Sigmoid colon (tissue), 7 donors: ENCODE data around the gene NT5E. TPM values are rescaled to one million over a fixed set of nuclear protein-coding genes. Genes with fewer than 3 reads are reported as not detected.
A peak's percentile ranks its signal among the peaks of the same experiment; 100 is the strongest.

Source experiments
- DNase-seq: peaks from one replicate; pipeline ENCODE4 v3.0.0-alpha.2; 2019
- H3K27ac ChIP-seq, 4 donors: fragments of 200-600 bp; sonication (generic); one replicate each; pipeline ENCODE4 v1.5.1; 2016 to 2019; ENCODE audit warnings: mild to moderate bottlenecking in 1 of 4
- H3K27me3 ChIP-seq, 3 donors: fragments of 200-600 bp; sonication (generic); one replicate each; pipeline ENCODE4 v1.5.1; 2019; ENCODE audit warnings: mild to moderate bottlenecking in 1 of 3
- H3K36me3 ChIP-seq, 4 donors: fragments of 200-600 bp; sonication (generic); one replicate each; pipeline ENCODE4 v1.5.1; 2016 to 2019
- H3K4me1 ChIP-seq, 4 donors: fragments of 200-600 bp; sonication (generic); one replicate each; pipeline ENCODE4 v1.5.1; 2017 to 2019
- H3K4me3 ChIP-seq, 4 donors: fragments of 200-600 bp; sonication (generic); one replicate each; pipeline ENCODE4 v1.5.1; 2017 to 2019; ENCODE audit warnings: mild to moderate bottlenecking in 2 of 4, moderate library complexity in 1 of 4
- H3K9me3 ChIP-seq, 4 donors: fragments of 200-600 bp in 3 of 4; sonication (generic) in 3 of 4; one replicate each; pipeline versions ENCODE4 v1.5.1 to v1.6.1; 2013 to 2019
- EP300 ChIP-seq, 4 donors: sonication (generic); formaldehyde crosslinking; IDR thresholded peaks; one replicate each; pipeline ENCODE4 v1.6.1; 2017; ENCODE audit warnings: antibody characterized with exemption in 4 of 4
- POLR2A ChIP-seq, 2 donors: fragments of 450-650 bp; IDR thresholded peaks; one replicate each; pipeline ENCODE4 v1.6.1; 2016; ENCODE audit warnings: antibody characterized with exemption in 2 of 2, mild to moderate bottlenecking in 2 of 2, moderate library complexity in 2 of 2
- POLR2AphosphoS5 ChIP-seq, 4 donors: sonication (generic); formaldehyde crosslinking; IDR thresholded peaks; one replicate each; pipeline ENCODE4 v1.6.1; 2017; ENCODE audit warnings: antibody characterized with exemption in 4 of 4
- WGBS, 2 donors: extraction: QIAGEN DNeasy Blood & Tissue Kit; methylation state at CpG; one replicate each; pipeline ENCODE4 v1.1.7; 2013; 5-methylcytosine and 5-hydroxymethylcytosine counted together
- intact Hi-C: fragments of 100-400 bp; cut with DNase I; formaldehyde crosslinking; loops from one replicate; pipeline ENCODE4 v1.15.1; 2023
- polyA plus RNA-seq, 3 donors: library from polyadenylated mRNA; stranded (reverse); fragments of 200-250 nt; gene quantifications; one replicate each; pipeline ENCODE4 v1.2.3, GENCODE V29; 2013
- total RNA-seq, 4 donors: library from RNA; depleted of rRNA; stranded (reverse); fragments of >200 nt; gene quantifications; one replicate each; pipeline ENCODE4 v1.1.0, GENCODE V29; 2016
- TF ChIP-seq, protein P1 (sequence below), 4 experiments: fragments of 450-650 bp in 3 of 4; fragments of 200-600 bp in 1 of 4; IDR thresholded peaks; one replicate each; pipeline ENCODE4 v1.5.1; 2016 to 2019; ENCODE audit warnings: antibody characterized with exemption in 4 of 4, mild to moderate bottlenecking in 3 of 4, moderate library complexity in 2 of 4
- donor health status: healthy with polysubstance abuse.
- donor health status: Bipolar disorder and iron deficiency.
- donor health status: healthy.

Gene NT5E
- total and polyA plus RNA-seq, 7 donors: 4.6 to 70.3 (median 21.7) TPM

DNA sequence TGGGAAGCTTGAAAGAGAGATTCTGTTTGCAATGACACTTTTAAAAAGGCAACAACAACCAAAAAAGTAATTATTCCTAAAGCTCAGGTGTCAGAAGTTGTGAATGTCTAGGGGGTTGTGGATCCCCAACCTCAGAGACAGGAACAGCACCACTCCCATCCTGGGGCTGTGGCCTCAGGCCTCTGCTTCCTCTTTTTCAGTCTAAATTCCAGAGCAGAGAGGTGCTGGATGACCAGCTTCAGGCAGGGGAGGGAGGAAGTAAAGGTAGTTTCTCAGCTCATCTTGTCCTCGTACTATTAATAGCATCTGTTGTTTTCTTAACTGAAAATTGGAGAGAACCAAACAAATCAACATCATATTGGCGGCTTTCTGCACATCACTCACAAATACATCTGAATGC lies 8.3 kb downstream of the NT5E start:
- H3K9me3 ChIP-seq: no peaks in the 10 kb centered on the region
- TF ChIP-seq POLR2AphosphoS5 (IDR thresholded peaks at IDR 0.05) (no peak), EP300 (IDR thresholded peaks at IDR 0.05) (no peak), POLR2A (IDR thresholded peaks at IDR 0.05) (no peak)
- TF ChIP-seq, protein P1, sequence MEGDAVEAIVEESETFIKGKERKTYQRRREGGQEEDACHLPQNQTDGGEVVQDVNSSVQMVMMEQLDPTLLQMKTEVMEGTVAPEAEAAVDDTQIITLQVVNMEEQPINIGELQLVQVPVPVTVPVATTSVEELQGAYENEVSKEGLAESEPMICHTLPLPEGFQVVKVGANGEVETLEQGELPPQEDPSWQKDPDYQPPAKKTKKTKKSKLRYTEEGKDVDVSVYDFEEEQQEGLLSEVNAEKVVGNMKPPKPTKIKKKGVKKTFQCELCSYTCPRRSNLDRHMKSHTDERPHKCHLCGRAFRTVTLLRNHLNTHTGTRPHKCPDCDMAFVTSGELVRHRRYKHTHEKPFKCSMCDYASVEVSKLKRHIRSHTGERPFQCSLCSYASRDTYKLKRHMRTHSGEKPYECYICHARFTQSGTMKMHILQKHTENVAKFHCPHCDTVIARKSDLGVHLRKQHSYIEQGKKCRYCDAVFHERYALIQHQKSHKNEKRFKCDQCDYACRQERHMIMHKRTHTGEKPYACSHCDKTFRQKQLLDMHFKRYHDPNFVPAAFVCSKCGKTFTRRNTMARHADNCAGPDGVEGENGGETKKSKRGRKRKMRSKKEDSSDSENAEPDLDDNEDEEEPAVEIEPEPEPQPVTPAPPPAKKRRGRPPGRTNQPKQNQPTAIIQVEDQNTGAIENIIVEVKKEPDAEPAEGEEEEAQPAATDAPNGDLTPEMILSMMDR (IDR thresholded peaks at IDR 0.05): no peak
- no peak for DNase-seq
- peaks cover 0 to 67% (median 50%) of the 10 kb centered on the region in 4 donors for H3K4me1 ChIP-seq
- 62 to 77% methylated on average over 2 of the region's 2 CpGs for WGBS, 2 donors
- H3K4me3 ChIP-seq: no peak overlapping the region
- H3K36me3 ChIP-seq: no peaks in the 10 kb centered on the region
- H3K27ac ChIP-seq: peak overlapping the region in 3 of 4 donors; percentile 69 to 78 (median 72)
- H3K27me3 ChIP-seq: no peaks in the 10 kb centered on the region
- intact Hi-C loops: no loop called here

DNA sequence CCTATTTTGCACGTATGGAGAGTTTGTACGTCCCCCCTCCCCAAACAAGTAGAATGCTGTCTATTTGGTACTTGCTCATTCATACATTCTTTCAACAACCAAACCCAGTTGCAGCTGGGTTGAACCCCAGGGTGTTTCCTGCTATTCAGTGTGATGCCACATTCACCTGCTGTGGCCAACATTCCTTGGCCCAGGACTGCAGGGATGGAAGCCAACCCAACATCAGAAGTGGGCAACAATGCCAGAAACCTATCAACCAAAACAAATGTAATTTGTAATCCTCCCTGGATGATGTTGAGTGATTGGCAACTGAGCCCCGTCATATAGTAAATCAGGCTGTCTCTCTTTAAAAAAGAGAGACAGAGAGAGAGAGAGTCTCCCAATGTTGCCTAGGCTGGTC lies 8.9 kb downstream of the NT5E start:
- H3K27ac ChIP-seq: peak overlapping the region; percentile 55 to 78 (median 70)
- 90 to 93% methylated on average over 3 of the region's 3 CpGs for WGBS, 2 donors
- no peak overlapping the region for H3K4me3 ChIP-seq
- TF ChIP-seq POLR2AphosphoS5 (IDR thresholded peaks at IDR 0.05) (no peak), EP300 (IDR thresholded peaks at IDR 0.05) (no peak), POLR2A (IDR thresholded peaks at IDR 0.05) (no peak)
- TF ChIP-seq, protein P1 (IDR thresholded peaks at IDR 0.05): no peak
- H3K27me3 ChIP-seq: no peaks in the 10 kb centered on the region
- peaks cover 0 to 63% (median 48%) of the 10 kb centered on the region in 4 donors for H3K4me1 ChIP-seq
- DNase-seq: no peak
- intact Hi-C loops: no loop called here
- H3K36me3 ChIP-seq: no peaks in the 10 kb centered on the region
- H3K9me3 ChIP-seq: no peaks in the 10 kb centered on the region

DNA sequence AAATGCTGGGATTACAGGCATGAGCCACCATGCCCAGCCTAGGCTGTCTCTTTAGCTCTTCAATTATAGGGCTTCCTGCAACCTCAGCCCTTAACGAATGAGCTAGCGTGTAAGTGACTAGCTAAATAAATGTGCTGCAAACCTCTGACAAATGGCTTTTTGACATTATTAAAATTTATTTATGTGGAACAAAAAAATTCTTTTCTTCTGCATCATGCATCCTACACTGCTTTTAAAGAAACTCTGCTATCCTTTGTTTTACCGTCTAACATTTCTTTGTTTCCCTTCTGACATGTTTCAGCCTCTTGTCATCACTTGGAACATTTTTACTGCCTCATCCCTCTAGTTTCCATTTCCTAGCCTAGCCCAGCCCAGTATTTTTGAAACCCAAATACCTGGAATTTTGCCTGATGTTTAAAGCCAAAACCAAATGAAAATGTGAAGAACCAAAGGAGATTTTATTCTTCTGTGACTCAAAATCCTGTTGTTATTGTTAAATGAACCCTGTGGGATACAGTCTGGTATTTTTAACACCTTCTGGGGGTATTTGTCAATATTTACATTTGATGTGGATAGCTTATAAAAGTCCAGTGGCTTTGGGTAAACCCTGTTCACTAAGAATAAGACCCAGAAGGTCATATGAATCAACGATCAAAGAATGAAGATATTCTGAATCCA lies 9.5 kb downstream of the NT5E start:
- Histone ChIP-seq H3K27me3 (no peaks in the 10 kb centered on the region), H3K36me3 (no peaks in the 10 kb centered on the region), H3K27ac (peak overlapping the region; percentile 55 to 78 (median 70)), H3K4me1 (peaks cover 0 to 66% (median 49%) of the 10 kb centered on the region in 4 donors), H3K4me3 (no peak overlapping the region), H3K9me3 (no peaks in the 10 kb centered on the region)
- intact Hi-C loops: no loop called here
- WGBS, 2 donors: 71 to 73% methylated on average over 4 of the region's 4 CpGs
- DNase-seq: no peak
- peak in 1 of 4 donors; percentile 34 for TF ChIP-seq EP300 (IDR thresholded peaks at IDR 0.05)
- TF ChIP-seq POLR2AphosphoS5 (IDR thresholded peaks at IDR 0.05): peak; percentile 14 to 67 (median 56)
- no peak for TF ChIP-seq POLR2A (IDR thresholded peaks at IDR 0.05)
- TF ChIP-seq, protein P1 (IDR thresholded peaks at IDR 0.05): no peak

DNA sequence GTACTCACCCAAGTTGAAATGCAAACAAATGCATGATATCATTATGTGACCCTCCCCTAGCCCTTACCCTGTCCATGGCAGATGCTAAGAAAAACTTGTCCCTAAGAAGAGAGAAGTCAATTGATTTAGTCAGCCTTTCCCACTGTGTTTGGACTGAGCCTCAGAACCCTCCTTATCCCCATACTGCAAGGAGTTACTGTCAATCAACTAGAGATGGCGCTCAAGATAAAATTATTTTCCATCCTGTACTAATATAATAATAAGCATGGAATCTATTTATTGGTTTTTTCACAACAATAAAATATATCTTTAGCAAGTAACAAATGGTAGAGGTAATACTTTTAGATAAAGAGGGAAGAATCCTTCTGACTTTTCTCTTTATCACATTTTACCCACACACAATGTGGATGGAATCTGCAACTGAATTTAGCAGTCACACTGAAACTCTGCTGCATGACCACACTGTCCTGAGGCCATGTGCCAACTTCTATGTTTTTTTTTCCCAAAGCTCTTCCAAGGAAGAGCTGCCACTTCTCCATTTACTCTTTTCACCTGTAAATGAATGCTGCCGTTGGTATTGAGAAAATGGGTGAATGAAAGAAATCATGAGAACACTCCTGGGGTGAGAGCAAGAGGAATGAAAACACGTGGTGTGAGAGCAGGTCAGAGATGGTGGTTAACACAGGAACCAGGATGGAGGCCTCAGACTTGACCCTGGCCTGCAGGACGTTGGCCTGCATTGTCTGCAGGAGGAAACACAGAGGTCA lies 10.5 kb downstream of the NT5E start:
- intact Hi-C loops: no loop called here
- no peak for DNase-seq
- 60 to 82% methylated on average over 4 of the region's 4 CpGs for WGBS, 2 donors
- H3K9me3 ChIP-seq: no peaks in the 10 kb centered on the region
- peaks cover 0 to 74% (median 55%) of the 10 kb centered on the region in 4 donors for H3K4me1 ChIP-seq
- peak overlapping the region; percentile 51 to 78 (median 70) for H3K27ac ChIP-seq
- TF ChIP-seq, protein P1 (IDR thresholded peaks at IDR 0.05): no peak
- TF ChIP-seq POLR2AphosphoS5 (IDR thresholded peaks at IDR 0.05): no peak
- no peak overlapping the region for H3K4me3 ChIP-seq
- H3K27me3 ChIP-seq: no peaks in the 10 kb centered on the region
- no peaks in the 10 kb centered on the region for H3K36me3 ChIP-seq
